Tibial nerve (tissue), 4 donors: ENCODE data around the gene NLGN2. TPM values are rescaled to one million over a fixed set of nuclear protein-coding genes. Genes with fewer than 3 reads are reported as not detected.

Experiments used
- DNase-seq, 2 donors: peaks; one replicate each; pipeline ENCODE4 v3.0.0-alpha.2; 2019; ENCODE audit warnings: low spot score in 2 of 2
- H3K27ac ChIP-seq, 4 donors: fragments of 200-600 bp; sonication (generic) in 3 of 4; one replicate each; pipeline ENCODE4 v1.5.1; 2017 to 2019; ENCODE audit warnings: mild to moderate bottlenecking in 1 of 4
- H3K27me3 ChIP-seq, 2 donors: fragments of 200-600 bp; sonication (generic) in 1 of 2; one replicate each; pipeline versions ENCODE4 v1.5.1 to v1.6.0; 2017 to 2019
- H3K36me3 ChIP-seq, 3 donors: fragments of 200-600 bp; sonication (generic); one replicate each; pipeline ENCODE4 v1.5.1; 2018 to 2019
- H3K4me1 ChIP-seq, 4 donors: fragments of 200-600 bp; sonication (generic) in 3 of 4; one replicate each; pipeline ENCODE4 v1.5.1; 2017 to 2019
- H3K4me3 ChIP-seq, 4 donors: fragments of 200-600 bp; sonication (generic) in 3 of 4; one replicate each; pipeline ENCODE4 v1.5.1; 2017 to 2019; ENCODE audit warnings: mild to moderate bottlenecking in 1 of 4, moderate library complexity in 1 of 4
- H3K9me3 ChIP-seq, 4 donors: fragments of 200-600 bp; sonication (generic) in 3 of 4; one replicate each; pipeline ENCODE4 v1.5.1; 2017 to 2019
- EP300 ChIP-seq, 2 donors: sonication (generic); formaldehyde crosslinking; IDR thresholded peaks; one replicate each; pipeline ENCODE4 v1.6.1; 2017; ENCODE audit warnings: antibody characterized with exemption in 2 of 2, mild to moderate bottlenecking in 1 of 2
- POLR2A ChIP-seq, 2 donors: fragments of 450-650 bp; IDR thresholded peaks; one replicate each; pipeline ENCODE4 v1.6.1; 2017; ENCODE audit warnings: antibody characterized with exemption in 2 of 2, mild to moderate bottlenecking in 2 of 2, moderate library complexity in 2 of 2
- WGBS, 2 donors: methylation state at CpG; one replicate each; pipeline ENCODE4 v1.1.5; 2018; 5-methylcytosine and 5-hydroxymethylcytosine counted together
- total RNA-seq, 4 donors: library from RNA; depleted of rRNA; stranded (reverse); fragments of >200 nt; gene quantifications; one replicate each; pipeline ENCODE4 v1.1.0, GENCODE V29; 2016
- TF ChIP-seq, protein P1 (sequence below), 5 experiments: fragments of 200-600 bp in 3 of 5; fragments of 450-650 bp in 2 of 5; sonication (generic) in 3 of 5; IDR thresholded peaks; one replicate each; pipeline ENCODE4 v1.5.1; 2016 to 2019; ENCODE audit warnings: antibody characterized with exemption in 5 of 5, mild to moderate bottlenecking in 3 of 5, moderate library complexity in 2 of 5

NLGN2 gene
- total RNA-seq, 4 donors from 2014 or later = 14.4 to 32.4 (median 23.9) TPM

DNA sequence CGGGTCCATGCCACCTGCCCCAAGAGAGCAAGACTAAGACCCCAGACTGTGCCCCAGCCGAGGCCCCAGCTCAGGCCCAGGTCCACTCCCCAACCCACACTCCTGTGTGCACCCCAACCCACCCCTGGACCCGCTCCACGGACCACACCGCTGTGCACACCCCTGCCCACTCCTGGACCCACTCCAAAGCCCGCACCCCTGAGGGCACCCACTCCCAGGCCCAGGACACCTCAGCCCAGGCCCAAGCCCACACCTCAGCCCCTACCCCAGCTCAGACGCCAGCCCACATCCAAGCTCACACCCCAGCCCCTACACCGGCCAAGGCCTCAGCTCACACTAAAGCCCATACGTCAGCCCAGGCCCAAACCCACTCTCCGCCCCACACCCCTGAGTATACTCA, 22.1 kb downstream of the NLGN2 start:
- DNase-seq = no peak
- no peaks in the 10 kb centered on the region for H3K36me3 ChIP-seq
- no peak for TF ChIP-seq EP300 (IDR thresholded peaks at IDR 0.05)
- no peak for TF ChIP-seq POLR2A (IDR thresholded peaks at IDR 0.05)
- TF ChIP-seq, protein P1, sequence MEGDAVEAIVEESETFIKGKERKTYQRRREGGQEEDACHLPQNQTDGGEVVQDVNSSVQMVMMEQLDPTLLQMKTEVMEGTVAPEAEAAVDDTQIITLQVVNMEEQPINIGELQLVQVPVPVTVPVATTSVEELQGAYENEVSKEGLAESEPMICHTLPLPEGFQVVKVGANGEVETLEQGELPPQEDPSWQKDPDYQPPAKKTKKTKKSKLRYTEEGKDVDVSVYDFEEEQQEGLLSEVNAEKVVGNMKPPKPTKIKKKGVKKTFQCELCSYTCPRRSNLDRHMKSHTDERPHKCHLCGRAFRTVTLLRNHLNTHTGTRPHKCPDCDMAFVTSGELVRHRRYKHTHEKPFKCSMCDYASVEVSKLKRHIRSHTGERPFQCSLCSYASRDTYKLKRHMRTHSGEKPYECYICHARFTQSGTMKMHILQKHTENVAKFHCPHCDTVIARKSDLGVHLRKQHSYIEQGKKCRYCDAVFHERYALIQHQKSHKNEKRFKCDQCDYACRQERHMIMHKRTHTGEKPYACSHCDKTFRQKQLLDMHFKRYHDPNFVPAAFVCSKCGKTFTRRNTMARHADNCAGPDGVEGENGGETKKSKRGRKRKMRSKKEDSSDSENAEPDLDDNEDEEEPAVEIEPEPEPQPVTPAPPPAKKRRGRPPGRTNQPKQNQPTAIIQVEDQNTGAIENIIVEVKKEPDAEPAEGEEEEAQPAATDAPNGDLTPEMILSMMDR (IDR thresholded peaks at IDR 0.05) = no peak
- no peaks in the 10 kb centered on the region for H3K9me3 ChIP-seq
- no peak overlapping the region for H3K4me3 ChIP-seq
- H3K27me3 ChIP-seq = no peaks in the 10 kb centered on the region
- no peak overlapping the region for H3K27ac ChIP-seq
- peaks cover 0 to under 1% (median 0%) of the 10 kb centered on the region in 4 donors for H3K4me1 ChIP-seq
- 88 to 90% methylated on average over 9 to 10 of the region's 10 CpGs for WGBS, 2 donors

DNA sequence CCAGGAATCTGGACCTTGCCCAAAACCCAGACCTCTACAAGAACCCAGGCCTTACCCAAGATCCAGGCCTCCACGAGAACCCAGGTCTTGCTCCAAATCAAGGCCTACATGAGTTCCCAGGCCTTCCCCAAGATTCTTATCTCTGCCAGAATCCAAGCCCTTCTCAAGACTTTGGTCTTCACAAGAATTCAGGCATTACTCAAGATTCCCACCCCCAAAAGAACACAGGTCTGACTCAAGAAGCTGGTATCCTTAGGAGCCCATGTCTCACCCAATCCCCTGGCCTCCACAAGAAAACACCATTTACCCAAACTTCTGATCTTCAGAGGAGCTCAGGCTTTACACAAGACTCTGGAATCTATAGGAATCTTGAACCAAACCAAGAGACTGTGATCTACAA, 23.6 kb downstream of the NLGN2 start:
- H3K36me3 ChIP-seq = no peaks in the 10 kb centered on the region
- H3K27ac ChIP-seq = no peak overlapping the region
- 80 to 89% methylated on average over 1 of the region's 1 CpG for WGBS, 2 donors
- TF ChIP-seq, protein P1 (IDR thresholded peaks at IDR 0.05) = no peak
- DNase-seq = no peak
- H3K9me3 ChIP-seq = no peaks in the 10 kb centered on the region
- H3K4me1 ChIP-seq = peaks cover 0 to 13% (median 3%) of the 10 kb centered on the region in 4 donors
- H3K27me3 ChIP-seq = peaks cover 0 to 6% of the 10 kb centered on the region in 2 donors
- H3K4me3 ChIP-seq = no peak overlapping the region

DNA sequence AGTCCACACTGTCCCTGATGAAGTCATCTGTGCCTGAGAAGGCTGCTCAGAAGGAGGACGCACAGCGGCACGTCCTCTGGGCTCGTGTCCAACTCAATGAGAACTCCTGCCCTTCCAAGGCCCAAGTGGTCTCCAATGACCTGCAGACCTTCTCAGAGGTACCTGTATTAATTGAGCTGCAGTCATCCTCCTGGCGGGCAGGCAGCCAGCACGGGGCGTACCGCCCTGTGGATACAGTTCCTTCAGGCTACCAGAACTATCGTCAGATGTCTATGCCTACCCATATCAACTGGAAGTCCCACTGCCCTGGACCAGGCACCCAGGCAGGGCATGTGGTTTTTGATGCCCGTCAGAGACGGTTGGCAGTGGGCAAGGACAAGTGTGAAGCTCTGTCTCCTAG, 24.7 kb downstream of the NLGN2 start:
- Histone ChIP-seq H3K4me3 (no peak overlapping the region), H3K27me3 (peaks cover 0 to 15% of the 10 kb centered on the region in 2 donors), H3K4me1 (peaks cover 0 to 24% (median 9%) of the 10 kb centered on the region in 4 donors), H3K9me3 (no peaks in the 10 kb centered on the region), H3K36me3 (no peaks in the 10 kb centered on the region), H3K27ac (no peak overlapping the region)
- TF ChIP-seq EP300 (IDR thresholded peaks at IDR 0.05) (no peak), POLR2A (IDR thresholded peaks at IDR 0.05) (no peak)
- TF ChIP-seq, protein P1 (IDR thresholded peaks at IDR 0.05) = no peak
- 87 to 100% methylated on average over 7 to 11 of the region's 11 CpGs for WGBS, 2 donors
- no peak for DNase-seq

DNA sequence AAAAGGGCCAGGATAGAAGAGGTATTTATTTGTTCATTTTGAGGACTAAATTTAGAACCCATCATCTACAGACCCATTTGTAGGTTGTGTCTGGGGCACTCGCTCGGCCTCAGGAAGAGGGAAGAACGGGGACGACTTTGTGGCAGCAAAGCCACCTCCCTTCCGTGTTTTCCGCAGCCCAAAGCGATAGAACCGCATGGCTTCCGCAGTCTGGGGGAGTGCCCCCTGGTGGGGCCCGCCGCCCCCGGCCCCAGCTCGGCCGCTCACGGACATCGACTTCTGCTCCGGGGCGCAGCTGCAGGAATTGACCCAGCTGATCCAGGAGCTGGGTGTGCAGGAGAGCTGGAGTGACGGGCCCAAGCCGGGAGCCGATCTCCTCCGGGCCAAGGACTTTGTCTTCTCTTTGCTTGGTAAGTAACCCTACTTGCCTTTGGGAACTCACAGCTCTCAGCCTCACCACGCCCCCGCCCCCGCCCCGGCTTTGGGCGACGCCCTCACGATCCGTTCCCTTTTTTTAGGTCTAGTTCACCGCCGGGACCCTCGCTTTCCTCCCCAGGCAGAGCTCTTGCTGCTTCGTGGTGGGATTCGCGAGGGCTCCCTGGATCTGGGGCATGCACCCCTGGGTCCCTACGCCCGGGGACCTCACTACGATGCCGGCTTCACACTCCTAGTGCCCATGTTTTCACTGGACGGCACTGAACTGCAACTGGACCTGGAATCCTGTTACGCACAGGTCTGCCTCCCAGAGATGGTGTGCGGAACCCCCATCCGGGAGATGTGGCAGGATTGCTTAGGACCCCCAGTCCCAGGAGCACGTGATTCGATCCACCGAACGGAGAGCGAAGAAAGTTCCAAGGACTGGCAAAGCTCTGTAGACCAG, 28.3 kb downstream of the NLGN2 start:
- TF ChIP-seq POLR2A (IDR thresholded peaks at IDR 0.05) = no peak
- TF ChIP-seq EP300 (IDR thresholded peaks at IDR 0.05) = no peak
- TF ChIP-seq, protein P1 (IDR thresholded peaks at IDR 0.05) = no peak
- H3K4me3 ChIP-seq = peak overlapping the region; percentile 13 to 57 (median 44)
- no peaks in the 10 kb centered on the region for H3K36me3 ChIP-seq
- peaks cover 0 to 60% (median 36%) of the 10 kb centered on the region in 4 donors for H3K4me1 ChIP-seq
- no peaks in the 10 kb centered on the region for H3K9me3 ChIP-seq
- 7 to 10% methylated on average over 45 to 48 of the region's 49 CpGs for WGBS, 2 donors
- H3K27ac ChIP-seq = peak overlapping the region in 3 of 4 donors; percentile 53 to 72 (median 62)
- no peak for DNase-seq
- H3K27me3 ChIP-seq = peaks cover 0 to 51% of the 10 kb centered on the region in 2 donors
